Embryonic facial prominence (tissue), 1 donor: ENCODE measurements around the gene TUBB3.
"Not testable (repeated sequence)": the region's sequence is repeated elsewhere in the genome, so short reads cannot be mapped to it uniquely, and the experiment has no call there.

Experiments used
- DNase-seq: peaks from one replicate; pipeline ENCODE4 v3.0.0-alpha.2; 2016; ENCODE audit errors: extremely low spot score

The TUBB3 gene

DNA sequence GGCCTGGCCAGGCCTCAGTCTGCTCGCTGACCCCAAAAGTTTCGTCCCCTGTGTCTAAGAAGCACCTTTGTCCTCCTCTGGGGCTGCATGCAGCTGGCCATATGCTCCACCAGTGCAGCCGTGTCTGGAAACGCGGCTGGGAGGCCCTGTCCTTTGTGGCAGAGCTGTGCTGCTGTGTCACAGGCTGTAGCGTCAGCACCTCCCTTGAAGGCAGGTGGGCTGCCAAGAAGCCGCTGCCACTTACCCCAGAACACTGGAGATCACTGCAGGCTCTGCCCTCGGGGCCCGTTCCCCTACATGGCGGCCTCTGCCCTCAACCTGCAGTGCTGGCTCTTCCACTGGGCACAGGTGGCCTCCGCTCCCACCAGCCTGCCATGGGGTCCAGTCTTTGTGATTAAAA lies 20.2 kb upstream of the TUBB3 start:
- DNase-seq = no peak

DNA sequence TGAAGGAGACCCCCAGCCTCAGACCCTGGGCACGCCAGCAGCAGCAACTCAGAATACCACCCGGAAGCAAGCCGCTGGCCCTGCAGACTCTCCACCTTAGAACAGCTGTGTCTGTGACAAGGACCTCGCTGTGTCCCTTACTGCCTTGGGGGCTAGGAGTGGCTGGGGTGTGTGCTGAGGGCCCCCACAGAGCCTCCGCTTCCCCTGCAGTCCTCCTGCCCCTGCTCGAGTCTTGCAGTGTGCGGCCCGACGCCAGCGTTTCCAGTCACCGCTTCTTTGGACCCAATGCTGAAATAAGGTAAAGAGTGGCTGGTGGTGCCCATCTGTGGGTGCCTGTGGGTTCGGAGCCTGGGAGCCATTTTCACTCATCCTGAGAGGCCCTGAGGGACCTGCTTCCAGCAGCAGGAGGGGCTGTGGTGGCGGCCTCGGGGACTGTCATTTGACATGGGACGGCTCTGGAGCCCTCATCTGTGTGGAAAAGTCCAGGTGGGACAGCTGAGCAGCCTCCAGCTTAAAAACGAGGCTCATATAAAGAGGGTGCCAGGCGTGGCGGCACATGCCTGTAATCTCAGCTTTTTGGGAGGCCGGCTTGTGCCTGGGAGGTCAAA lies 19.1 kb upstream of the TUBB3 start:
- DNase-seq = no peak

DNA sequence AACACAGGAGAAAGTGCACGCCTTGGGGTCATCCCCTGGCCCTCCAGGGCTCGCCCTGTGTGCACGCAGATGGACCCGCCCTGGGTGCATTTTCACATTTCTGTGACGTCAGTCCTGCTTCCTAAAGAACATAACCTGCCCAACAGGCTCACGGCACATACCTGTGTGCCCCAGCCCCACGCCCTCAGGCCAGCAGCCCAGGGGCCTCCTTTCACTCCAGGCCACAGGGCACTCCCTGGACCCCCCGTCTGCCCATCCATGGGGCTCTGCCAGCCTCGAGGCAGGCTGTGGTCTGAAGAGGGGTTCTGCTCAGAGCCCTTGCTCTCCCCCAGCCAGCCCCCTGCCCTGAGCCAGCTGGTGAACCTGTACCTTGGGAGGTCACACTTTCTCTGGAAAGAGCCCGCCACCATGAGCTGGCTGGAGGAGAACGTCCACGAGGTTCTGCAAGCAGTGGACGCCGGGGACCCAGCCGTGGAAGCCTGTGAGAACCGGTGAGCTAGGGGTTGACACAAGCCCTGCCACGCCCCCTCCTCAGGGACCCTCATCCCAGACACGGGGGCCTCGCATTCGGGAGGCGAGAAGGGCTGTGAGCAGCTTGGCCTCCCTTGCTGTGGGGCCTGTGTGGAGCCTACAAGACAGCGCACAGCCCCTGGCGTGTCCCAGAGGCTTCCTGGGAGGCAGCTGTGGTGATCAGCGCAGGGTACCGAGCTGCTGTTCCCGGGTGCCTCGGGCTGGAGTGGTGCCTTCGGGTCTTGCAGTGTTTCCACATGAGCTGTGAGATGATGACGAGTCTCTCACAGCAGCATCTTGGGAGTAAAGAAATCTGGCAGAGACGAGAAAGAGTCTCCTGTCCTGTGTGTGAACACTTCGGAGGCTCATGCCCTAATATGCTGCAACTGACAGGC lies 18.3 kb upstream of the TUBB3 start:
- no peak for DNase-seq

DNA sequence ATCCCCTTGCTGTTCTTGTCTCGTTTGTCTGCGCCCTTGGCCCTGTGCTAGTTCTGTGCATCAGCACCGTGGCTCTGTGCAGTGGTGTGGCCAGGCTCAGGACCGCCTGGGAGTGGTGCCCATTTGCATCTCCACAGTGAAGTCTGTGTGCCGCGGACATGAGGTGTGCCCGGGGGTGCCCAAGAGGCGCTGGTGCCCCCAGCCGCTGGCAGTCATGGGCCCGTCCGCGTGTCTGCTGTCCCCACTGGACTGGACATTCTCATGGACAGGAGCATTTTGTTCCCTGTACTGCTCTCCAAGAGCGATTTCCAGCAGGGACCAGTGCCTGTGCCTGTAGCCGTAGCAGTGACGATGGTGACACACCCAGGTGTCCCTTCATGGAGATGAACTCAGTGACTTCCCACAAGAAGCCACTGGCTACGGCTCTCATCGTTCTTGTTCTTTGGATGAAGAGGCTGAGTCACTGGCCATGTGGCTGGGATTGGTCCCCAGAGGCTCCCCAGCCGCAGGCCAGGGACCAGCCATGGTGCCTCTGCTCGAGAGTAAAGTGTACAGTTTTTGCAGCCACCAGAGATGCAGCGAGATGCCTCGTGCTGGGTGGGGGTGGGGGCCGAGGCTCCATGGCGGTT lies 17.5 kb upstream of the TUBB3 start:
- no peak for DNase-seq

DNA sequence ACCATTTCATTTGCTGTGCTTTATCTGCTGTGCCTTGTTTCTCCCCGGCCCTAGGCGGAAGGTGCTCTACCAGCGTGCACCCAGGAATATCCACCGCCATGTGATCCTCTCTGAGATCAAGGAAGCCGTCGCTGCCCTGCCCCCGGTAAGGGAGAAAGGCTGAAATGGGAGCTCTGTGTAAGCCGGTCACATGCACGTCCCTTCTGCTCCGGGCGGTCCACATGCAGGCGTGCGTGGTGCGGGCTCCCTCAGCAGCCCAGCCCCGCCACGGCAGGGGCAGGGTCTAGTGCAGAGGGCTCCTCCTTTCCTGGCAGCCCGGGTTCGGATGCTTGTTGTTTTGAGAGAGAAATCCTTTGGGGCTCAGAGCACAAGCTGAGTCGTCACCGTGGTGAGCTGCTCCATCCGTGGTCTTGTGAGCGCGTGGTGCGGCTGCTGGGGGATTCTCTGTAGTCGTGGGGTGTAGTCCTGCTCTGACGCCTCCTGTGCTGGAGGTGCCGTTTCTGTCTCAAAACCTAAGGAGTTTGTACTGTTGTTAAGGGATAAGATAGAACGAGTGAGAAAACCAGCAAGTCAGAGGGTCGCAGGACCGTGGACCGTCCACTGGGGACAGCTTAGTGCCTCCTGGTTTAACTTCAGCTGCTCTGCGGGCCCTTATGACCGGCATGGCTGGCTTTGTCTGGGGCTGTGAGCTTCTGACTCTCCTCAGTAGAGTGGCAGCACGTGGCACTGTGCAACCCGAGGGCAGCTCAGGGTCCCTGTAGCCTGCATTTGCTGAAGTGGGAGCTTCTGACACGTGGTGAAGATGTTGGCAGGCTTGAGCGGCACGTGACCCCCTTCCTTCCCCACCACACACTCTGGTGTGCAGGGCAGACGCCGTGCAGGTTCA lies 16.8 kb upstream of the TUBB3 start:
- DNase-seq = no peak

DNA sequence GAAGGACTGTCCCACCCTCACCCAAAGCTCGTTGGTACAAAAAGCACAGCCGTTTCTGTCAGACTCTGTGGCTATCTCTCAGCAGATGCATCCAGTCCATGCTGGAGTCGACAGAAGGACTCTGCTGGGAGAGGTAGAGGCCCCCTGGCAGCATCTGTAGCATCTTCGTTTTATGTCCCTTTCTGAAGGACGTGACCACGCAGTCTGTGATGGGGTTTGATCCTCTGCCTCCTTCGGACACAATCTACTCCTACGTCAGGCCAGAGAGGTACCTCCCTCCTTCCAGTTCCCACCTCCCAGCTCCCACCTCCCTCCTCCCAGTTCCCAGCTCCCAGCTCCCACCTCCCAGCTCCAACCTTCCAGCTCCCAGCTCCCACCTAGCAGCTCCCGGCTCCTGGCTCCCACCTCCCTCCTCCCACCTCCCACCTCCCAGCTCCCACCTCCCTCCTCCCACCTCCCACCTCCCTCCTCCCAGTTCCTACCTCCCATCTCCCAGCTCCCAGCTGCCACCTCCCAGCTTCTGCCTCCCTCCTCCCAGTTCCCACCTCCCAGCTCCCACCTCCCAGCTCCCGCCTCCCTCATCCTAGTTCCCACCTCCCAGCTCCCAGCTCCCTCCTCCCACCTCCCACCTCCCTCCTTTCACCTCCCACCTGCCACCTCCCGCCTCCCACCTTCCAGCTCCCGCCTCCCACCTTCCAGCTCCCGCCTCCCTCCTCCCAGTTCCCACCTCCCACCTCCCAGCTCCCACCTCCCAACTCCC lies 15.9 kb upstream of the TUBB3 start:
- DNase-seq = no peak

DNA sequence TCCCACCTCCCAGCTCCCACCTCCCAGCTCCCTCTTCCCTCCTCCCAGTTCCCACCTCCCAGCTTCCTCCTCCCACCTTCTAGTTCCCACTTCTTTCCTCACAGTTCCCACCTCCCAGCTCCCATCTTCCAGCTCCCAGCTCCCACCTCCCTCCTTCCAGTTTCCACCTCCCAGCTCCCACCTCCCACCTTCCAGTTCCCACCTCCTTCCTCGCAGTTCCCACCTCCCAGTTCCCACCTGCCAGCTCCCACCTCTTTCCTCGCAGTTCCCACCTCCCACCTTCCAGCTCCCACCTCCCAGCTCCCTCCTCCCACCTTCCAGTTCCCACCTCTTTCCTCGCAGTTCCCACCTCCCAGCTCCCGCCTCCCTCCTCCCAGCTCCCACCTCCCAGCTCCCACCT lies 14.9 kb upstream of the TUBB3 start:
- no peak for DNase-seq

DNA sequence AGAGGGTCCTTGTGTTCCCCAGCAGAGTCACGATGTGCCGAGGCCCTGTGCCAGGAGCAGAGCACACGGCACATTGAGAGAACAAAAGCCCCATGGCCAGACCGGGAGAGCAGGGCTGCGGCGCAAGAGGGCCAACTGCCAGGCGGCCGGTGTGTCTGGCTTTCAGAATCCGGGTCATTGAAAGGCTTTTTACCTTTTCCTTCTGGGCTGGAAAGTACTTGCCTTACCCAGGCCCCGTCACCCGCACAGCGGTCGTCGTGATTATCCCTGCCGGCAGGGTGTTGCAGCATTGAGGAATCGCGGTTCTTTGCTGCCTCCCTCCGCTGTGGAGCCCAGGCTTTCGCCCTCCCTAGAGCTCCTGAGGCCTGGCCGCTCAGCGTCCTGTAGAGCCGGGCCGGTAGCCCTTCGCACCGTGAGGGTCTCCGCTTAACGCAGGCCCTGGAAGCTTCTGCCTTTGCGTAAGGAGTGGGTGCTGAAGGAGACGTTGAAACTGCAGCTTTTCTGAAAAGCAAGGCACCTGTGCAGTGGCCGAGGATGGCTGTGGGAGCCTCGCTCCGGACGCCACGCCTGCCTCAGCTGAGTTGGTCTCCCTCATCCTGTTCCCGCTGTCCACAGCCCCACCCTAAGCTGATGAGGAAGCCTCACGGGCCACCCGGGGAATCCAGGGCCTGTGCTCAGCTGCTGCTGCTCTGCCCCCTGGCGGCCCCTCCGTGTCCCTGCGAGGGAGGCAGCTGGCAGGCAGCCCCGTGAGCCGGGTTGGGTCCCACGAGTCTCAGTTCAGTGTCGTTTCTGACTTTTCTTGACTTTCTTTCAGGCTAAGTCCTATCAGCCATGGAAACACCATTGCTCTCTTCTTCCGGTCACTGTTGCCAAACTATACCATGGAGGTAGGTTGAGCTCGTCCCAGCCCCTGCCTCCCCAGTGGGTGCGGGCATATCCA lies 13.1 kb upstream of the TUBB3 start:
- no peak for DNase-seq

DNA sequence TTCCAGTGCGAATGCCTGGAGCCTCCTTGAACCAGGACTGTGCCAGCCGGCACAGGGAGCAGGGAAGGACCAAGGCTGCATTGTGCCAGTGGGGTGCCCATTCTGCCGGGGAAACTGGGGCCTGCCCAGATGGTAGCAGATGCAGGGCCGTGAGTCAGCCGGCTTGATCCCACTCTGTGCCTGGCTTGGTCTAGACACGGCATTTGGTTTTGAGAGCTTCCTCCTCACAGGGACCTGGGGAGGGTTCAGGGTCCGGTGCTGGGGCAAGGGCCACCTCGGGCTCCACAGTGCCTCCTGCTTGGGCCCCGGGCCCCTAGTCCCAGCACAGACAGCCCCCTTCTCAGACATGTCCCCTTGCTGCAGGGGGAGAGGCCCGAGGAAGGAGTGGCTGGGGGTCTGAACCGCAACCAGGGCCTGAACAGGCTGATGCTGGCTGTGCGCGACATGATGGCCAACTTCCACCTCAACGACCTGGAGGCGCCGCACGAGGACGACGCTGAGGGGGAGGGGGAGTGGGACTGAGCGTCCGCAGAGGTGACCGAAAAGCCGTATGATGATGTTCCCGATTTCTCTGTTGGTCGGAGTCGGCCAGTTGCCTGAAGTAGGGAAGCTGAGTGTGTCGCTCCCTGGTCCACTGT lies 12.3 kb upstream of the TUBB3 start:
- DNase-seq = no peak

DNA sequence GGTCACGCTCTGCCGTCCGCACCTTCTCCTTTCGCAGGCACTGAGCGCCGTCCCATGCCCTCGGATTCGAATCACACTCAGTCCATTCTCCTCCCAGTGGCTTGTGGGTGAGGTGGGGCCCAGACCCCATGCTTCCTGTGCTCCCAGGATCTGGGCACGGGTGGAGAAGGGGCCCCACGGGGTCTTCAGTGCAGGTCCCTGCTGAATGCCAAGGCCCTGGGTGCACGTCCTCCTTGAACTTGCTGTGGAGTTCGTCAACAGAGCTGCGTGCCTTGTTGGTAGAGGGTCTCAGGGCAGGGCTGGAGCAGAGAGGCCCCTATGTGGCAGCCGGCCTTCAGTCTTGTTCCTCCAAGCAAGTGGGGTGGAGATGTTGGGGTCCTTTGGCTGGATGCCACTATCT lies 11.8 kb upstream of the TUBB3 start:
- no peak for DNase-seq

DNA sequence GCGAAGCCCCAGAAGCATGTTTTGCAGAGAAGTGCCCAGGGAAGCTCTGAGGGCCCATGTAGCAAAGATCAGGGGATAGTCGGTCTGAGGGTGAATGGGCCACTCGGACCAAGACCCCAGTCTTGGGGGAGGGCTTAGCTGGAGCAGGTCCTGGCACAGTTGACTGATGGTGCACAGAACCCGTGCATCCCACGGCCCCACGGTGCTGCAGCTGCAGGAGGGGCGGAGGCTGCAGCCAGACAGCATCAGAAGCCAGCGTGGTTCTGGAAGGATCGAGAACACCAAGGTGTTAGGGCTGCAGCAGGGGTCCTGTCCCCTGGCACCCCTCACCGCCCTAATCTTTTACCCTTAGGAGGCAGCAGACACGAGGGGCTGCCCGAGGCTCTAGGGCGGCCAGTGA lies 11.0 kb upstream of the TUBB3 start:
- no peak for DNase-seq

DNA sequence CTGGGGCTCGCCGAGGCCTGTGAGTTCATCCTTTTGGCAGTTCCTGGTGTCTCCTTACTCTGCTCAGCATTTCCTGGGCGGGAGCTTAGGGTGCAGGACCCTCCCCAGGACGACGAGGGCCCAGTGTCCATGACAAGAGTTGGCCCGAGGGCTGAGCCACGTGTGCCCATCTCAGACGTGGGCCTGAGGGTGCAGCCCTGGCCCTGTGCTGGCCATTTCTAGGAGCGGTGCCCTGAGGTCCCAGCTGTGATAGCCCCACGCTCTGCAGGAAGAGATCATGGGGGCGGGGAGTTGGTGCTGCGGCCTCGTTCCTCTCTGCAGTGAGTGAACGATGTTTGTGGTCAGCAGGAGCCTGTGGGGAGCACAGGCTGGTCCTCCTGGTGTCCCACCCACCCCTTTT lies 10.5 kb upstream of the TUBB3 start:
- no peak for DNase-seq

DNA sequence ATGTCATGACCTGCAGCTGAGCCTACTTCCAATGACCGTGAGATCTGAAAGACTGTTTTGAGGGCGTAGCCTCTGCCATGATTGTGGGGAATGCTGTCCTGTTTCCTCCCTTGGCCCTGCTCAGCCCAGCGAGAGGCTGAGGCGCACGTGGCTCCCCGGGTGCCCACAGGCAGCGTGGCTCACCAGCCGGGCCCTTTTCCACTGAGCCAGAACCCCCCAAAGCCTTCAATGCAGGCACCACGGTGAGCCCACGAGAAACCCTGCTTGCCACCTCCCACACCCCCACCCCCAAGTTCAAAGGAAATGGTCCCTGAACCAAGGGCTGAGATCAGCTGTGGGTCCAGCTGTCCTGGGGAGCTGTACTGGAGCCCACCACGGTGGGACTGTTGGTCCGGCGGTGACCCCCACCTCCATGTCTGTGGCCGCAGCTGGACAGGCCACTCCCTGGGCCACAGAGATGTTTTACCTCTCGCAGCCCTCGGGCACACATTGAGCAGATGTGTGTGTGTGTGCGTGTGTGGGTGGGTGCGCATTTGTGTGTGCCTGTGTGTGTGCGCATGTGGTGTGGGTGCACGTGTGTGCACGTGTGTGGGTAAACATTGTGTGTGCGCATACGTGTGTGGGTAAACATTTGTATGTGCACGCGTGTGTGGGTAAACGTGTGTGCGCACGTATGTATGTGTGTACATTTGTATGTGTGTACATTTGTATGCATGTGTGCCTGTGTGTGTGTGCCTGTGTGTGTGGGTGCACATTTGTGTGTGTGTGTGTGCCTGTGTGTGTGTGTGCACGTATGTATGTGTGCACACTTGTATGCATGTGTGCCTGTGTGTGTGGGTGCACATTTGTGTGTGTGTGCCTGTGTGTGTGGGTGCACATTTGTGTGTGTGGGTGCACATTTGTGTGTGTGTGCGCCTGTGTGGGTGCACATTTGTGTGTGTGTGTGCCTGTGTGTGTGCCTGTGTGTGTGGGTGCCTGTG lies 9.4 kb upstream of the TUBB3 start:
- DNase-seq = no peak

DNA sequence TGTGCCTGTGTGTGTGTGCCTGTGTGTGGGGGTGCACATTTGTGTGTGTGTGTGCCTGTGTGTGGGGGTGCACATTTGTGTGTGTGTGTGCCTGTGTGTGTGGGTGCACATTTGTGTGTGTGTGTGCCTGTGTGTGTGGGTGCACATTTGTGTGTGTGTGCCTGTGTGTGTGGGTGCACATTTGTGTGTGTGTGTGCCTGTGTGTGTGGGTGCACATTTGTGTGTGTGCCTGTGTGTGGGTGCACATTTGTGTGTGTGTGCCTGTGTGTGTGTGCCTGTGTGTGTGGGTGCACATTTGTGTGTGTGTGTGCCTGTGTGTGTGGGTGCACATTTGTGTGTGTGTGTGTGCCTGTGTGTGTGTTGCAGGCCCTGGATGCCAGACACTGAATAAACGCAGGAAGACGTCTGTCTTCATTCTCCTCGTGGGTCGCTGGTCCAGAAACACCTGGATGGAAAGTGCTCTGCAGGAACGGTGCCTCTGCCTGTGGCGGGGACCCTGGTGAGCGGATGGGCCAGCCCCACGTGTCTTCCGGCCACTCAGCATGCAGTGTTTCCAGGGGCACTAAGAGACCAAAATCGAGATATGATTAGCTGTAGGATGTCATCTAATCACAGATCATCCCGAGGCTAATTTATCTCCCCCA lies 8.4 kb upstream of the TUBB3 start:
- DNase-seq = not testable (repeated sequence)

DNA sequence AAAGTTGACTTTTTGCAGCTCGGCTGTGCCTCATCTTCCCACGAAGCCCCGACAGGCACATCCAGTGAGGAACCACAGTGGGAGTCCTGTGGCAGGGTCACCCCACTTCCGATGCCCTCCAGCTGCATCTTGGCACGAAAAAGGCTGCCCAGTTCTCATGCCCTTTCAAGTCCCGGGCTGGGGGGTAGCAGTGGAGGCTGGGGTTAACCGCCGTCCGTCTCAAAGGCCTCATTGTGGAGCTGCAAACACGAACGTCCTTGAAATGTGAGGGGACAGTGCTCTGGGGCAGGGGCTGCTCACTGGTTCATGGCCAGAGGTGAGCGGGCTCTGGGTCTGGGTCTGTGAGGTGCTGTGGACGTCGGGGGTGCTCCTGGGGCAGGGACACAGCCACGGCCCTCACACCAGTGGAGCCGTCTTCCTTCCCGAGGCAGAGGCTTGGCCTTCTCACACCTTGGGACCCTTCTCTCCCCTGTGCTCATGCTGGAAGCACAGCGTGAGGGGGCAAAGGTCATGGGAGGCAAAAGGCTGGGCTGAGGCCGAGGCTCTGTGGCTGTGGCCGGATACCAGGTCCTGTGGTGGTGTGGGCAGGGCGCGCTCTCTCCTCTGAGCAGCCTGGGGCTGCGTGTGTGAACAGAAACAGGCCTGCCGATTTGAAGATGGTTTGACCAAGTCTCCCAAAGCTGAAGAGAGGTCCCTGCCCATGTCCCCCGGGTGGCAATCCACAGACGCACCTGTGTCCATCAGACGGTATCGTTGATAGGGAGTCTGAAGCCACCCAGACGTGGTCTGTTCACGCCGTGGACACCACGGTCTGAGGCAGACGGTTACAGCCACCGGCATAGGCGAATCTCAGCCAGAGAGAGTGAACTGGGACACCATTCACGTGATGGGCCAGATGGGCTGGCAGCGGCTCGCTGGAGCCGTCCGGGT lies 7.6 kb upstream of the TUBB3 start:
- no peak for DNase-seq

DNA sequence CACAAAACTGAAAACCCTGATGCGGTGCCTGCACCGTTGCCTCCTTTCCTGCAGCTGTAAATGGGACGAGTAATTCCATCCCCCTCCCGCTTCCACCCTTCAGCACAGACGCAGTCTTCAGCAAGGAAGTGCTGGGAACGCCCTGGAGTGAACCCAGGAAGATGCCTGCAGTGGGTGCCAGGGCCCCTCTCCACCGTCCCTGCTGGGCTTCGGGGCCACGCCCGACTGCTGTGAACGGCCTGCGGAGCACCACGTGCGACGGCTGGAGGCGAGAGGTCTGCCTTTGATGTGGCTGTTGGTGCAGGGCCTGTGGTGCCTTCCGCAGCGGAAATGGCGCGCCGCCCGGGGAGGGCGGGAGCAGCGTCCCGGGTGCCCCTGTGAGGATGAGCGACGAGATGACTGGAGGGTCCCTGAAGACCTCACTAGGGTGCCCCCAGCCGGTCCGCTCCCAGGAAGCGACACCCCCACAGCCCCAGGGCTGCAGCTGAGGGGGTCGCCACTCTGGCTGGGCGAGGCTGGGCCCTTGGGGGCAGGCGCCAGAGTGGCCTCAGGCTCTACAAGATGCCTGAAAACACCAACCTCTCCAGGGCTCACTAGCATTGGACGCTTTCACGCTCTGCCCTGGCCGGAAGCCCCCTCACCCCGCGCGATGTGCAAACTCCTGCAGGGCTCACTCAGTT lies 5.2 kb upstream of the TUBB3 start:
- no peak for DNase-seq
